GM21619 (cell line): ENCODE measurements around the gene RSRC1.

Source experiments
- ATAC-seq: cut with Tn5 transposase; IDR thresholded peaks from one replicate; pipeline ENCODE4 v1.9.1; 2021; ENCODE audit not compliant: unreplicated experiment

Gene RSRC1

GRCh38 chr3:158570999-158571702, 461.3 kb downstream of the RSRC1 start, which contains the start of gene MLF1:
MLF1 (plus strand) TSS chr3:158571194; CDS start chr3:158571301, 107 bp downstream.
- ATAC-seq, result peak; percentile 100

DNA sequence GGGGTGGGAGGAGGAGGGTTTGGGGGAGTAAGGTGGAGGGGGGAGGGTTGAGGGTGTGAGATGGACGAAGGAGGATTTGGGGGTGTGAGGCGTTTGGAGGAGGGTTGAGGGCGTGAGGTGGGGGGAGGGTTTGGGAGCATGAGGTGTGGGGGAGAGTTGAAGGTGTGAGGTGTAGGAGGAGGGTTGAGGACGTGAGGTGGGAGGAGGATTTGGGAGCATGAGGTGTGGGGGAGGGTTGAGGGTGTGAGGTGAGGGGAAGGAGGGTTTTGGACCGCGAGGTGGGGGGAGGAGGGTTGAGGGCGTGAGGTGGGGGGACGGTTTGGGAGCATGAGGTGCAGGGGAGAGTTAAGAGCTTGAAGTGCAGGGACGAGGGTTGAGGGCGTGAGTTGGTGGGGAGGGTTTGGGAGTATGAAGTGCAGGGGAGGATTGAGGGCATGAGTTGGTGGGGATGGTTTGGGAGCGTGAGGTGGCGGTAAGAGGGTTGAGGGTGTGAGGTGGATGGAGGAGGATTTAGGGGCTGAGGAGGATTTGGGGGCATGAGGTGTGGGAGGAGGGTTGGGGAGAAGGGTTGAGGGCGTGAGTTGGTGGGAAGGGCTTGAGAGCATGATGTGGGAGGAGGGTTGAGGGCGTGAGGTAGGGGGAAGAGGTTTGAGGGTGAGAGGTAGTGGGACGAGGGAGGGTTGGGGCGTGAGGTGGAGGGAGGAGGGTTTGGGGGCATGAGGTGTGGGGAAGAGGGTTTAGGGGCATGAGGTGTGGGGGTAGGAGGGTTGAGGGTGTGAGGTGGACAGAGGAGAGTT, 462.3 kb downstream of the RSRC1 start:
- no peak for ATAC-seq

GRCh38 chr3:158572766-158573060, 462.8 kb downstream of the RSRC1 start:
- no peak for ATAC-seq

- no peak for ATAC-seq
Observed at GRCh38 chr3:158573714-158574113, 463.8 kb downstream of the RSRC1 start.

- no peak for ATAC-seq
Observed at GRCh38 chr3:158574646-158575045, 464.8 kb downstream of the RSRC1 start.

DNA sequence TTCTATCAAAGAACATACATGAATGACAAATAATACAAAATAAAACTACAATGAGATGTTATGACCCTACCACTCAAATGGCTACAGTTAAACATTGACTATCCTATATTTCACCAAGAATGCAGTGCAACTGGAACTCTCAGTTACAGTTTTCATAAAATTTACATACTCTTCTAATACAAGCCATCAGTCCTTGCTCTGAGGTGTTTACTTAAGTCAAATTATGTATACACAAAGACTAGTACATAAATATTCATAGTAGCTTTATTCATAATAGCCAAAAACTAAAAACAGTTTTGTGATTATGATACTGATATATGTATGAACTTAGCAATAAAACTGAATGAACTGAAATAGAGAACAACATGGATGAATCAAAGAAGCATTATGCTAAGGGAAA, 480.3 kb downstream of the RSRC1 start:
- ATAC-seq, result no peak
